Testis (tissue), 3 donors: ENCODE measurements around the gene BICC1. TPM values are rescaled to one million over a fixed set of nuclear protein-coding genes. Genes with fewer than 3 reads are reported as not detected.

Experiments used
- DNase-seq: peaks from one replicate; pipeline ENCODE4 v3.0.0-alpha.2; 2019
- H3K27ac ChIP-seq, 2 donors: fragments of 200-600 bp; sonication (generic); one replicate each; pipeline ENCODE4 v1.5.1; 2019
- H3K27me3 ChIP-seq: fragments of 200-600 bp; sonication (generic); one replicate; pipeline ENCODE4 v1.5.1; 2019
- H3K36me3 ChIP-seq: fragments of 200-600 bp; sonication (generic); one replicate; pipeline ENCODE4 v1.5.1; 2017; ENCODE audit warnings: low read depth; ENCODE audit errors: missing control alignments
- H3K4me1 ChIP-seq: fragments of 200-600 bp; sonication (generic); one replicate; pipeline ENCODE4 v1.5.1; 2019
- H3K4me3 ChIP-seq, 2 donors: fragments of 200-600 bp; sonication (generic); one replicate each; pipeline ENCODE4 v1.5.1; 2017 to 2019
- H3K9me3 ChIP-seq: fragments of 200-600 bp; sonication (generic); one replicate; pipeline ENCODE4 v1.5.1; 2017
- CTCF ChIP-seq, 3 experiments: fragments of 450-650 bp in 2 of 3; fragments of 200-600 bp in 1 of 3; sonication (generic) in 1 of 3; IDR thresholded peaks; one replicate each; pipeline ENCODE4 v1.5.1; 2016 to 2019; ENCODE audit warnings: antibody characterized with exemption in 3 of 3, mild to moderate bottlenecking in 2 of 3, moderate library complexity in 1 of 3
- POLR2A ChIP-seq: fragments of 450-650 bp; IDR thresholded peaks from one replicate; pipeline ENCODE4 v1.6.1; 2017; ENCODE audit warnings: antibody characterized with exemption, mild to moderate bottlenecking, moderate library complexity
- WGBS, 2 donors: methylation state at CpG; one replicate each; pipeline ENCODE4 v1.1.5; 2018; 5-methylcytosine and 5-hydroxymethylcytosine counted together
- intact Hi-C: fragments of 100-400 bp; cut with DNase I; formaldehyde crosslinking; loops from one replicate; pipeline ENCODE4 v1.15.1; 2023; ENCODE audit warnings: low total_unique reads
- polyA plus RNA-seq: library from polyadenylated mRNA; stranded (reverse); fragments of 350-450 nt; fragmentation: Illumina TruSeq; extraction: RNeasy Lipid Tissue Mini Kit (QIAGEN cat#74804); gene quantifications from one replicate; pipeline ENCODE4 v1.2.3, GENCODE V29; 2014; ENCODE audit warnings: low read depth, low replicate concordance; ENCODE audit not compliant: insufficient read depth
- total RNA-seq, 2 donors: library from RNA; depleted of rRNA; stranded (reverse); fragments of >200 nt; gene quantifications; one replicate each; pipeline ENCODE4 v1.2.3, GENCODE V29; 2016

The BICC1 gene
- total and polyA plus RNA-seq, 3 donors from 2014 or later = 8.7 to 14.1 (median 10.0) TPM

- no peak for DNase-seq
- intact Hi-C loops = no loop called here
- WGBS, 2 donors = 42 to 55% methylated on average over 2 of the region's 2 CpGs
- H3K36me3 ChIP-seq = no peaks in the 10 kb centered on the region
- H3K4me3 ChIP-seq = no peak overlapping the region
- TF ChIP-seq CTCF (IDR thresholded peaks at IDR 0.05) = no peak
- no peak for TF ChIP-seq POLR2A
- no peak overlapping the region for H3K27ac ChIP-seq
- H3K9me3 ChIP-seq = no peaks in the 10 kb centered on the region
- H3K27me3 ChIP-seq = no peaks in the 10 kb centered on the region
- no peaks in the 10 kb centered on the region for H3K4me1 ChIP-seq
These were observed 304.7 kb downstream of the BICC1 start for GRCh38 chr10:58817201-58817846.

- intact Hi-C loops = no loop called here
These were observed 306.2 kb downstream of the BICC1 start for GRCh38 chr10:58818900-58819299.

GRCh38 chr10:58820386-58820785 is 307.7 kb downstream of the BICC1 start:
- TF ChIP-seq POLR2A = no peak
- no peak for TF ChIP-seq CTCF (IDR thresholded peaks at IDR 0.05)
- no peak for DNase-seq
- 94 to 95% methylated on average over 1 of the region's 1 CpG for WGBS, 2 donors
- intact Hi-C loops = no loop called here
- no peaks in the 10 kb centered on the region for H3K9me3 ChIP-seq
- no peaks in the 10 kb centered on the region for H3K4me1 ChIP-seq
- no peaks in the 10 kb centered on the region for H3K36me3 ChIP-seq
- no peak overlapping the region for H3K4me3 ChIP-seq
- no peaks in the 10 kb centered on the region for H3K27me3 ChIP-seq
- no peak overlapping the region for H3K27ac ChIP-seq

More at GRCh38 chr10:58818900-58819299, 306.2 kb downstream of the BICC1 start:
- WGBS, 2 donors = 61 to 67% methylated on average over 1 of the region's 1 CpG
- Histone ChIP-seq H3K36me3 (no peaks in the 10 kb centered on the region), H3K27ac (no peak overlapping the region), H3K4me1 (no peaks in the 10 kb centered on the region), H3K4me3 (no peak overlapping the region), H3K27me3 (no peaks in the 10 kb centered on the region), H3K9me3 (no peaks in the 10 kb centered on the region)
- DNase-seq = no peak
- TF ChIP-seq CTCF (IDR thresholded peaks at IDR 0.05) (no peak), POLR2A (no peak)

GRCh38 chr10:58820861-58821751 is 308.4 kb downstream of the BICC1 start:
- Histone ChIP-seq H3K27ac (no peak overlapping the region), H3K36me3 (no peaks in the 10 kb centered on the region), H3K4me1 (no peaks in the 10 kb centered on the region), H3K4me3 (no peak overlapping the region), H3K9me3 (no peaks in the 10 kb centered on the region), H3K27me3 (no peaks in the 10 kb centered on the region)
- no peak for TF ChIP-seq POLR2A
- no peak for TF ChIP-seq CTCF (IDR thresholded peaks at IDR 0.05)
- no peak for DNase-seq
- intact Hi-C loops = no loop called here
- 84% methylated on average over 7 of the region's 7 CpGs for WGBS, 2 donors
